Smooth muscle cell (in vitro differentiated cells): Measurements from ENCODE around the gene TM9SF3. TPM values are rescaled to one million over a fixed set of nuclear protein-coding genes. Genes with fewer than 3 reads are reported as not detected.

ENCODE experiments used
- DNase-seq: peaks from one replicate; lab custom pipeline; 2025; ENCODE audit not compliant: unreplicated experiment; lab: John Stamatoyannopoulos, UW
- H2AFZ ChIP-seq: fragments of 200-600 bp; sonication (generic); 2 replicates; pipeline ENCODE4 v1.6.0; 2016; ENCODE audit warnings: antibody characterized with exemption, low read depth, mild to moderate bottlenecking
- H3F3A ChIP-seq: fragments of 200-600 bp; sonication (generic); 2 replicates; pipeline ENCODE4 v1.6.0; 2017; ENCODE audit warnings: antibody characterized with exemption, low read depth
- H3K27ac ChIP-seq: fragments of 200-600 bp; sonication (generic); 2 replicates; pipeline ENCODE4 v1.5.1; 2016; ENCODE audit warnings: low read depth, mild to moderate bottlenecking
- H3K27me3 ChIP-seq: fragments of 200-600 bp; sonication (generic); 2 replicates; pipeline ENCODE4 v1.6.1; 2016; ENCODE audit warnings: low read depth, mild to moderate bottlenecking
- H3K36me3 ChIP-seq: fragments of 200-600 bp; sonication (generic); 2 replicates; pipeline ENCODE4 v1.5.1; 2016; ENCODE audit warnings: low read depth
- H3K4me1 ChIP-seq: fragments of 200-600 bp; sonication (generic); 2 replicates; pipeline ENCODE4 v1.5.1; 2016; ENCODE audit warnings: low read depth
- H3K4me2 ChIP-seq: fragments of 200-600 bp; sonication (generic); 2 replicates; pipeline ENCODE4 v1.6.0; 2016; ENCODE audit warnings: mild to moderate bottlenecking
- H3K4me3 ChIP-seq: fragments of 200-600 bp; sonication (generic); 2 replicates; pipeline ENCODE4 v1.5.1; 2016; ENCODE audit warnings: mild to moderate bottlenecking
- H3K79me2 ChIP-seq: fragments of 200-600 bp; sonication (generic); 2 replicates; pipeline ENCODE4 v1.6.0; 2016; ENCODE audit warnings: low read depth, mild to moderate bottlenecking
- H3K9ac ChIP-seq: fragments of 200-600 bp; sonication (generic); 2 replicates; pipeline ENCODE4 v1.6.0; 2016; ENCODE audit warnings: low read depth
- H3K9me3 ChIP-seq: fragments of 200-600 bp; sonication (generic); replicated peaks from 2 replicates; pipeline ENCODE4 v1.5.1; 2016; ENCODE audit warnings: low read depth
- H4K20me1 ChIP-seq: fragments of 200-600 bp; sonication (generic); 2 replicates; pipeline ENCODE4 v1.6.0; 2016; ENCODE audit warnings: low read depth
- WGBS: methylation state at CpG from one replicate; pipeline ENCODE4 v1.1.7; 2016; ENCODE audit warnings: low lambda C conversion rate; 5-methylcytosine and 5-hydroxymethylcytosine counted together
- polyA plus RNA-seq: library from polyadenylated mRNA; unstranded; fragments of >200 nt; fragmentation: Nextera tagmentation; extraction: Ambion mirVana; gene quantifications from 2 replicates; pipeline ENCODE4 v1.2.1, GENCODE V29; 2016
- total RNA-seq: library from RNA; depleted of rRNA; stranded (reverse); fragments of >200 nt; gene quantifications from 2 replicates; pipeline ENCODE4 v1.2.3, GENCODE V29; 2014
- TF ChIP-seq, protein P1 (sequence below): fragments of 200-600 bp; sonication (generic); IDR thresholded peaks from 2 replicates; pipeline ENCODE4 v1.5.1; 2017; ENCODE audit warnings: borderline replicate concordance, mild to moderate bottlenecking, antibody characterized with exemption; ENCODE audit not compliant: insufficient read depth, poor library complexity, severe bottlenecking

TM9SF3 gene
- total and polyA plus RNA-seq, 2 experiments from 2014 or later: 126 to 138 TPM

DNA sequence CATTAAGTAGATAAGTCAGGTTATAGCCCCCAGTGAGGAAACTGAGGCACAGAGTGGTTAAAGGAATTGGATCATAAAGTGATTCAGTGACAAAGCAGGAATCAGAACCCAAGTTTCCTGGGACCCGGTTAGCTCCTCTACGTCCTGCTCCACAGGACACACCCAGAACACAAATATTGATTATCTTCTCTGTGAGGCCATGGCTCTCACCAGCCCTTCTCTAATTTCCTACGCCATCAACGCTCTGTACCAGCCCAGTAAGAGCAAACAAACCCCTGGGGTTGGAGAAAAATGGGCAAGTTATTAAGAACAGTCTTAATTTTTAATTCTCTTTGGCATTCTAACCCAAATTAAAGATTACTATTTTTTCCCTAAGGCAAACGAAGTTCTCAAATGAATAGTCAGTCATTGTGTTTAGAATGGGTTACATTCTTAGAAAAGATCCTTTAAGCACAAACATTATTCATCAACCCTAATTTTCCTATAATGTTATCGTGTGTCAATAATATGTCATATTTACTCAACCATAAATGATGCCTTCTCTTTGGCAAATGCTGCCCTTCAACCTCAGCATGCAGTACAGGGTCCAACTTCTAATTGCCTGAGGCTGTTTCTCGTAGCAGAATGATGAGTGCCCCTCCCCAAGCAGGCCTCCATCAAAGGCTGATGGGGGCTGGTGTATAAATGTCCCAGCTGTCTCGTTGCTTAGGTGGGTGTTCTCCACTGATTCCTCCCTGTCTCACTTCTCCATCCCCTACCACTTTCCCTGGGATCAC, 25.4 kb upstream of the TM9SF3 start:
- Histone ChIP-seq H3K27ac (no peak overlapping the region), H3K36me3 (no peaks in the 10 kb centered on the region), H3F3A (no peaks in the 10 kb centered on the region), H2AFZ (no peak overlapping the region), H3K4me3 (no peak overlapping the region), H3K9ac (no peak overlapping the region), H3K27me3 (no peaks in the 10 kb centered on the region), H3K79me2 (no peaks in the 10 kb centered on the region), H3K4me1 (no peaks in the 10 kb centered on the region), H3K9me3 (no peaks in the 10 kb centered on the region), H4K20me1 (no peaks in the 10 kb centered on the region), H3K4me2 (no peak overlapping the region)
- 90% methylated on average over 8 of the region's 8 CpGs for WGBS
- no peak for DNase-seq
- TF ChIP-seq, protein P1, sequence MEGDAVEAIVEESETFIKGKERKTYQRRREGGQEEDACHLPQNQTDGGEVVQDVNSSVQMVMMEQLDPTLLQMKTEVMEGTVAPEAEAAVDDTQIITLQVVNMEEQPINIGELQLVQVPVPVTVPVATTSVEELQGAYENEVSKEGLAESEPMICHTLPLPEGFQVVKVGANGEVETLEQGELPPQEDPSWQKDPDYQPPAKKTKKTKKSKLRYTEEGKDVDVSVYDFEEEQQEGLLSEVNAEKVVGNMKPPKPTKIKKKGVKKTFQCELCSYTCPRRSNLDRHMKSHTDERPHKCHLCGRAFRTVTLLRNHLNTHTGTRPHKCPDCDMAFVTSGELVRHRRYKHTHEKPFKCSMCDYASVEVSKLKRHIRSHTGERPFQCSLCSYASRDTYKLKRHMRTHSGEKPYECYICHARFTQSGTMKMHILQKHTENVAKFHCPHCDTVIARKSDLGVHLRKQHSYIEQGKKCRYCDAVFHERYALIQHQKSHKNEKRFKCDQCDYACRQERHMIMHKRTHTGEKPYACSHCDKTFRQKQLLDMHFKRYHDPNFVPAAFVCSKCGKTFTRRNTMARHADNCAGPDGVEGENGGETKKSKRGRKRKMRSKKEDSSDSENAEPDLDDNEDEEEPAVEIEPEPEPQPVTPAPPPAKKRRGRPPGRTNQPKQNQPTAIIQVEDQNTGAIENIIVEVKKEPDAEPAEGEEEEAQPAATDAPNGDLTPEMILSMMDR: no peak

DNA sequence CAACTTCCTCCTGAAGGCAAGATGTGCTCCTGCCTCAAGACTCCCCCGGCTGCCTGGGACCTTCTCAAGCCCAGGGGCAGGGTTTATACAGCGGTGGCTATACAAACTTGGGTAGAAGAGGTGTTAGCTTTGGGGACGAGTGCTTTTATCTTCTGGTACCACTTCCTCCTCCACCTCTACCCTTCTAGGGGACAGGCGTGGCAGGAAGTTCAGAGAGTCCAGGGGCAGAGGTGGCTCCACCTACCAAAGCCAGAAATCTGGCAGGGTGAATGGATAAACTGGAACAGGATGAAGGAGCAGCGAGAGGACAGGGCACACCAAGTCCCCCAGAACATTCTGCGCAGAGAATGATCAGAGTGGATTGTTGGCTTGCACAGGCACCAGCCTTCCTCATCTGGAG, 24.0 kb upstream of the TM9SF3 start:
- Histone ChIP-seq H3K4me2 (no peak overlapping the region), H3F3A (no peaks in the 10 kb centered on the region), H3K27ac (no peak overlapping the region), H3K79me2 (no peaks in the 10 kb centered on the region), H3K27me3 (no peaks in the 10 kb centered on the region), H3K4me1 (no peaks in the 10 kb centered on the region), H3K36me3 (no peaks in the 10 kb centered on the region), H3K9me3 (no peaks in the 10 kb centered on the region), H3K4me3 (no peak overlapping the region), H4K20me1 (no peaks in the 10 kb centered on the region), H2AFZ (no peak overlapping the region), H3K9ac (no peak overlapping the region)
- TF ChIP-seq, protein P1: no peak
- DNase-seq: no peak
- WGBS: 90% methylated on average over 6 of the region's 6 CpGs

DNA sequence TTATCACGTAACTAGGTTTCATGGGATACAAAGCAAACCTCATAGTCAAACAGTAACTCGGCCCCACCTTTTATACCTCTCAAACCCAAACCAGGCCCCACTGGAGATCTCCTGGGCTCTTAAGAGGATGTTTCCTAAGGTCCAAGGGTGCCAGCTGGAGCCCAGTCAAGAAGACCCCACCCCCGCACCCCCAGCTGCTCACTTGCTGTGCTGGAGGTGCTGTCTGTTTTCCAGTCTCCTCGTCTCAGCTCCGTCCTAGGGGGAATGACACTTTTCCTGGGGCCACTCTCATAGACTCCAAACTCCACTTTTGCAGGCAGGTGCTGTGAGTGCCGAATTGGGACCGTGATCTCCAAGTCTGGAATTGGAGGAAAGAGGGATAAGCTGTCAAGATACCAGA, 22.7 kb upstream of the TM9SF3 start:
- Histone ChIP-seq H3K9me3 (no peaks in the 10 kb centered on the region), H4K20me1 (no peaks in the 10 kb centered on the region), H3K4me3 (no peak overlapping the region), H3K36me3 (no peaks in the 10 kb centered on the region), H3K4me1 (no peaks in the 10 kb centered on the region), H3K27me3 (no peaks in the 10 kb centered on the region), H3K4me2 (no peak overlapping the region), H3F3A (no peaks in the 10 kb centered on the region), H2AFZ (no peak overlapping the region), H3K27ac (no peak overlapping the region), H3K9ac (no peak overlapping the region), H3K79me2 (no peaks in the 10 kb centered on the region)
- DNase-seq: no peak
- 94% methylated on average over 7 of the region's 7 CpGs for WGBS
- TF ChIP-seq, protein P1: no peak

DNA sequence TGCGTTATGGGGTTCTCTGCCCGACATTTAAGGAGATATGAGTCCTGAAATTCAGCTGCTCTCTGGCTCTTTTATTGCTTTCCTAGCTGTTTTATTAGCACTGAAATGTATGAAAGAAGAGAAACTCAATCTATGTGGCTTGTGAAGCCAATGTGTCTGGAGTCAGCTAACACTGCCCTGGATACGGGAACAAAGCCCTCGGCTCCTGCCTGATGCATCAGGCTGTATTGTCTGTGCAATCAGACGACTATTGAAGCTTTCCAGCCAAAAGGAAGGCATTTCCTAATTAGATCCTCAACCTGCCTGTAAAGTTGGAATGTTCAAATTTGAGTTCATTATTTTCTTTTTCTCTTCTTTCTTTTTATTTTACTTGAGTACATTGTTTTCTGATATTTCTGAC, 22.0 kb upstream of the TM9SF3 start:
- H3K36me3 ChIP-seq: no peaks in the 10 kb centered on the region
- no peak for DNase-seq
- no peaks in the 10 kb centered on the region for H3K9me3 ChIP-seq
- no peak overlapping the region for H3K27ac ChIP-seq
- H3K9ac ChIP-seq: no peak overlapping the region
- no peaks in the 10 kb centered on the region for H3F3A ChIP-seq
- H3K4me3 ChIP-seq: no peak overlapping the region
- no peaks in the 10 kb centered on the region for H3K4me1 ChIP-seq
- no peak overlapping the region for H2AFZ ChIP-seq
- 51% methylated on average over 5 of the region's 5 CpGs for WGBS
- H4K20me1 ChIP-seq: no peaks in the 10 kb centered on the region
- TF ChIP-seq, protein P1: no peak
- H3K4me2 ChIP-seq: no peak overlapping the region
- no peaks in the 10 kb centered on the region for H3K79me2 ChIP-seq
- no peaks in the 10 kb centered on the region for H3K27me3 ChIP-seq
